ENCODE results near the gene TTC13. TPM values are rescaled to one million over a fixed set of nuclear protein-coding genes. Genes with fewer than 3 reads are reported as not detected.

The TTC13 gene
- total RNA-seq, 1 experiment from 2014 or later: 30.1 TPM

GRCh38 chr1:230877924-230878590 is 100.6 kb downstream of the TTC13 start:
- Histone ChIP-seq H3K4me3 (ENCODE audit: low read depth, low read length, poor library complexity, severe bottlenecking) (no peak overlapping the region), H3K4me1 (ENCODE audit: insufficient read depth, low read length, poor library complexity, severe bottlenecking) (peaks cover 6% of the 10 kb centered on the region), H3K27me3 (replicated peaks; ENCODE audit: insufficient read depth, low read depth, low read length, poor library complexity) (no peaks in the 10 kb centered on the region), H3K9me3 (ENCODE audit: low read depth, low read length, poor library complexity, severe bottlenecking) (no peaks in the 10 kb centered on the region), H3K36me3 (ENCODE audit: insufficient read depth, low read length, poor library complexity, severe bottlenecking) (no peaks in the 10 kb centered on the region), H3K27ac (ENCODE audit: low read depth, low read length, poor library complexity, severe bottlenecking) (no peak overlapping the region)
- DNase-seq (ENCODE audit: low spot score): no peak
- CTCF ChIA-PET: no interaction called here
- no peak for TF ChIP-seq CTCF (conservative IDR thresholded peaks at IDR 0.05; ENCODE audit: low read depth, low read length)
- no peak for TF ChIP-seq EZH2 (IDR thresholded peaks at IDR 0.05; ENCODE audit: borderline replicate concordance, low read depth, low read length, poor library complexity, severe bottlenecking)
- POLR2A ChIA-PET (ENCODE audit: low non-redundant PET): no interaction called here
- intact Hi-C loops (cut with micrococcal nuclease; ENCODE audit: unreplicated experiment): no loop called here
- no TSS peak for BruUV-seq (replicated peaks)

- TF ChIP-seq CTCF (conservative IDR thresholded peaks at IDR 0.05; ENCODE audit: low read depth, low read length) (no peak), EZH2 (IDR thresholded peaks at IDR 0.05; ENCODE audit: borderline replicate concordance, low read depth, low read length, poor library complexity, severe bottlenecking) (no peak)
- Histone ChIP-seq H3K9me3 (ENCODE audit: low read depth, low read length, poor library complexity, severe bottlenecking) (no peaks in the 10 kb centered on the region), H3K4me1 (ENCODE audit: insufficient read depth, low read length, poor library complexity, severe bottlenecking) (peaks cover 6% of the 10 kb centered on the region), H3K4me3 (ENCODE audit: low read depth, low read length, poor library complexity, severe bottlenecking) (no peak overlapping the region), H3K27ac (ENCODE audit: low read depth, low read length, poor library complexity, severe bottlenecking) (no peak overlapping the region), H3K36me3 (ENCODE audit: insufficient read depth, low read length, poor library complexity, severe bottlenecking) (no peaks in the 10 kb centered on the region), H3K27me3 (replicated peaks; ENCODE audit: insufficient read depth, low read depth, low read length, poor library complexity) (no peaks in the 10 kb centered on the region)
- DNase-seq (ENCODE audit: low spot score): no peak
- ChIA-PET POLR2A (ENCODE audit: low non-redundant PET) (no interaction called here), CTCF (no interaction called here)
- intact Hi-C loops (cut with micrococcal nuclease; ENCODE audit: unreplicated experiment): no loop called here
- no TSS peak for BruUV-seq (replicated peaks)
Observed at GRCh38 chr1:230877146-230877923, 101.3 kb downstream of the TTC13 start.

- H3K36me3 ChIP-seq (ENCODE audit: insufficient read depth, low read length, poor library complexity, severe bottlenecking): no peaks in the 10 kb centered on the region
- no peaks in the 10 kb centered on the region for H3K27me3 ChIP-seq (replicated peaks; ENCODE audit: insufficient read depth, low read depth, low read length, poor library complexity)
- TF ChIP-seq CTCF (conservative IDR thresholded peaks at IDR 0.05; ENCODE audit: low read depth, low read length) (no peak), EZH2 (IDR thresholded peaks at IDR 0.05; ENCODE audit: borderline replicate concordance, low read depth, low read length, poor library complexity, severe bottlenecking) (no peak)
- no peak for DNase-seq (ENCODE audit: low spot score)
- no peak overlapping the region for H3K4me3 ChIP-seq (ENCODE audit: low read depth, low read length, poor library complexity, severe bottlenecking)
- POLR2A ChIA-PET (ENCODE audit: low non-redundant PET): no interaction called here
- CTCF ChIA-PET: no interaction called here
- BruUV-seq (replicated peaks): no TSS peak
- no peak overlapping the region for H3K27ac ChIP-seq (ENCODE audit: low read depth, low read length, poor library complexity, severe bottlenecking)
- no peaks in the 10 kb centered on the region for H3K9me3 ChIP-seq (ENCODE audit: low read depth, low read length, poor library complexity, severe bottlenecking)
- intact Hi-C loops (cut with micrococcal nuclease; ENCODE audit: unreplicated experiment): no loop called here
- H3K4me1 ChIP-seq (ENCODE audit: insufficient read depth, low read length, poor library complexity, severe bottlenecking): peaks cover 6% of the 10 kb centered on the region
Observed at GRCh38 chr1:230876660-230877059, 102.0 kb downstream of the TTC13 start.
